Lower leg skin (tissue), 4 donors: ENCODE measurements around the gene SMG6. TPM values are rescaled to one million over a fixed set of nuclear protein-coding genes. Genes with fewer than 3 reads are reported as not detected.

Experiments used
- DNase-seq, 2 donors: peaks; one replicate each; pipeline ENCODE4 v3.0.0-alpha.2; 2019; ENCODE audit warnings: low spot score in 2 of 2
- H3K4me3 ChIP-seq: fragments of 200-600 bp; sonication (generic); 2 replicates; pipeline ENCODE4 v1.5.1; 2017; ENCODE audit warnings: mild to moderate bottlenecking, low read depth; ENCODE audit not compliant: poor library complexity, severe bottlenecking
- CTCF ChIP-seq, 3 donors: fragments of 450-650 bp; IDR thresholded peaks; one replicate each; pipeline ENCODE4 v1.5.1; 2016; ENCODE audit warnings: antibody characterized with exemption in 3 of 3, mild to moderate bottlenecking in 3 of 3, moderate library complexity in 2 of 3
- POLR2A ChIP-seq, 2 donors: fragments of 450-650 bp; IDR thresholded peaks; one replicate each; pipeline ENCODE4 v1.6.1; 2016 to 2017; ENCODE audit warnings: antibody characterized with exemption in 2 of 2, mild to moderate bottlenecking in 1 of 2, moderate library complexity in 1 of 2
- WGBS, 2 donors: methylation state at CpG; one replicate each; pipeline ENCODE4 v1.1.5; 2018; 5-methylcytosine and 5-hydroxymethylcytosine counted together
- intact Hi-C: fragments of 100-400 bp; cut with DNase I; formaldehyde crosslinking; loops from one replicate; pipeline ENCODE4 v1.15.0; 2023; ENCODE audit warnings: low total_unique reads
- total RNA-seq, 4 donors: library from RNA; depleted of rRNA; stranded (reverse); fragments of >200 nt; gene quantifications; one replicate each; pipeline ENCODE4 v1.1.0, GENCODE V29; 2016

The SMG6 gene
- total RNA-seq, 4 donors from 2014 or later: 22.5 to 54.6 (median 29.5) TPM

- TF ChIP-seq CTCF (IDR thresholded peaks at IDR 0.05): no peak
- TF ChIP-seq POLR2A (IDR thresholded peaks at IDR 0.05): no peak
- intact Hi-C loops: loop anchor here (5.0 kb wide), 1 partner anchor 181 kb away; no protein-coding TSS in a partner anchor
- 80 to 91% methylated on average over 15 to 17 of the region's 17 CpGs for WGBS, 2 donors
- no peak overlapping the region for H3K4me3 ChIP-seq
- no peak for DNase-seq
Observed at GRCh38 chr17:2061441-2061958, 242.1 kb downstream of the SMG6 start.

GRCh38 chr17:2060681-2061440 is 242.7 kb downstream of the SMG6 start:
- DNase-seq: peak in 1 of 2 donors; percentile 84
- intact Hi-C loops: loop anchor here (5.0 kb wide), 1 partner anchor 181 kb away; no protein-coding TSS in a partner anchor
- WGBS, 2 donors: 73 to 79% methylated on average over 19 to 21 of the region's 21 CpGs

GRCh38 chr17:2060385-2060658 is 243.3 kb downstream of the SMG6 start:
- H3K4me3 ChIP-seq: no peak overlapping the region
- TF ChIP-seq POLR2A (IDR thresholded peaks at IDR 0.05) (no peak), CTCF (IDR thresholded peaks at IDR 0.05) (no peak)
- intact Hi-C loops: loop anchor here (5.0 kb wide), 1 partner anchor 182 kb away; no protein-coding TSS in a partner anchor
- no peak for DNase-seq
- WGBS, 2 donors: 84 to 86% methylated on average over 6 of the region's 6 CpGs

More at GRCh38 chr17:2060681-2061440, 242.7 kb downstream of the SMG6 start:
- no peak overlapping the region for H3K4me3 ChIP-seq
- TF ChIP-seq CTCF (IDR thresholded peaks at IDR 0.05): no peak
- TF ChIP-seq POLR2A (IDR thresholded peaks at IDR 0.05): no peak

- no peak overlapping the region for H3K4me3 ChIP-seq
- WGBS, 2 donors: 72 to 77% methylated on average over 21 of the region's 21 CpGs
- DNase-seq: peak in 1 of 2 donors; percentile 84
- TF ChIP-seq POLR2A (IDR thresholded peaks at IDR 0.05): no peak
- no peak for TF ChIP-seq CTCF (IDR thresholded peaks at IDR 0.05)
- intact Hi-C loops: loop anchor here (5.0 kb wide), 1 partner anchor 183 kb away; no protein-coding TSS in a partner anchor
Observed at GRCh38 chr17:2059547-2060384, 243.8 kb downstream of the SMG6 start.

GRCh38 chr17:2058586-2059546 is 244.7 kb downstream of the SMG6 start:
- H3K4me3 ChIP-seq: no peak overlapping the region
- intact Hi-C loops: no loop called here
- WGBS, 2 donors: 33 to 52% methylated on average over 41 to 64 of the region's 78 CpGs
- TF ChIP-seq POLR2A (IDR thresholded peaks at IDR 0.05) (no peak), CTCF (IDR thresholded peaks at IDR 0.05) (no peak)
- DNase-seq: peak in 1 of 2 donors; percentile 93
